Ascending aorta (tissue), 2 donors: ENCODE measurements around the gene KIR2DL3. TPM values are rescaled to one million over a fixed set of nuclear protein-coding genes. Genes with fewer than 3 reads are reported as not detected.
"Not testable (repeated sequence)": the region's sequence is repeated elsewhere in the genome, so short reads cannot be mapped to it uniquely, and the experiment has no call there.

Experiments
- DNase-seq, 2 donors: peaks; one replicate each; pipeline ENCODE4 v3.0.0-alpha.2; 2019; ENCODE audit warnings: low spot score in 2 of 2
- H3K27ac ChIP-seq, 2 donors: fragments of 200-600 bp; sonication (generic); one replicate each; pipeline ENCODE4 v1.5.1; 2016 to 2017; ENCODE audit warnings: mild to moderate bottlenecking in 1 of 2
- H3K27me3 ChIP-seq: fragments of 200-600 bp; sonication (generic); one replicate; pipeline ENCODE4 v1.5.1; 2017
- H3K36me3 ChIP-seq, 2 donors: fragments of 200-600 bp; sonication (generic); one replicate each; pipeline ENCODE4 v1.5.1; 2016
- H3K4me1 ChIP-seq, 2 donors: fragments of 200-600 bp; sonication (generic); one replicate each; pipeline ENCODE4 v1.5.1; 2016 to 2017; ENCODE audit warnings: mild to moderate bottlenecking in 1 of 2
- H3K4me3 ChIP-seq, 2 donors: fragments of 200-600 bp; sonication (generic); one replicate each; pipeline ENCODE4 v1.5.1; 2016 to 2017; ENCODE audit warnings: mild to moderate bottlenecking in 1 of 2
- H3K9me3 ChIP-seq, 2 donors: fragments of 200-600 bp; sonication (generic); one replicate each; pipeline ENCODE4 v1.5.1; 2016
- CTCF ChIP-seq, 3 experiments: fragments of 200-600 bp in 2 of 3; fragments of 450-650 bp in 1 of 3; sonication (generic) in 2 of 3; IDR thresholded peaks; one replicate each; pipeline ENCODE4 v1.5.1; 2016 to 2019; ENCODE audit warnings: antibody characterized with exemption in 3 of 3, mild to moderate bottlenecking in 1 of 3, moderate library complexity in 1 of 3
- intact Hi-C: fragments of 100-400 bp; cut with DNase I; formaldehyde crosslinking; loops from one replicate; pipeline ENCODE4 v1.15.1; 2023
- total RNA-seq: library from RNA; depleted of rRNA; stranded (reverse); fragments of >200 nt; gene quantifications from one replicate; pipeline ENCODE4 v1.1.0, GENCODE V29; 2016

Gene KIR2DL3
- total RNA-seq: not detected

GRCh38 chr19:54738306-54738705 lies at the start of gene KIR2DL3:
TSS of gene KIR2DL3 (plus strand) at chr19:54738513. CDS start at chr19:54738546, 33 bp downstream.
- H3K27ac ChIP-seq, intact Hi-C loops, H3K4me1 ChIP-seq, H3K9me3 ChIP-seq, H3K4me3 ChIP-seq, DNase-seq, H3K27me3 ChIP-seq, H3K36me3 ChIP-seq: not testable (repeated sequence)

GRCh38 chr19:54691582-54692297 lies 46.6 kb upstream of the KIR2DL3 start:
- H3K36me3 ChIP-seq: no peaks in the 10 kb centered on the region
- no peak for DNase-seq
- H3K4me1 ChIP-seq: no peaks in the 10 kb centered on the region
- intact Hi-C loops: no loop called here
- no peak for TF ChIP-seq CTCF (IDR thresholded peaks at IDR 0.05)
- no peak overlapping the region for H3K27ac ChIP-seq
- H3K9me3 ChIP-seq: no peaks in the 10 kb centered on the region
- no peaks in the 10 kb centered on the region for H3K27me3 ChIP-seq
- H3K4me3 ChIP-seq: no peak overlapping the region

- Histone ChIP-seq H3K27ac (no peak overlapping the region), H3K4me3 (no peak overlapping the region), H3K4me1 (no peaks in the 10 kb centered on the region), H3K36me3 (no peaks in the 10 kb centered on the region), H3K9me3 (no peaks in the 10 kb centered on the region), H3K27me3 (no peaks in the 10 kb centered on the region)
- no peak for DNase-seq
- no peak for TF ChIP-seq CTCF (IDR thresholded peaks at IDR 0.05)
- intact Hi-C loops: no loop called here
These were observed 46.1 kb upstream of the KIR2DL3 start for GRCh38 chr19:54692298-54692615.

- no peaks in the 10 kb centered on the region for H3K4me1 ChIP-seq
- no peaks in the 10 kb centered on the region for H3K36me3 ChIP-seq
- H3K27me3 ChIP-seq: no peaks in the 10 kb centered on the region
- no peak overlapping the region for H3K4me3 ChIP-seq
- intact Hi-C loops: no loop called here
- no peak overlapping the region for H3K27ac ChIP-seq
- no peak for TF ChIP-seq CTCF (IDR thresholded peaks at IDR 0.05)
- no peak for DNase-seq
- no peaks in the 10 kb centered on the region for H3K9me3 ChIP-seq
These were observed 43.7 kb upstream of the KIR2DL3 start for GRCh38 chr19:54694648-54695047.

- no peaks in the 10 kb centered on the region for H3K4me1 ChIP-seq
- no peak for TF ChIP-seq CTCF (IDR thresholded peaks at IDR 0.05)
- H3K27me3 ChIP-seq: no peaks in the 10 kb centered on the region
- H3K36me3 ChIP-seq: no peaks in the 10 kb centered on the region
- H3K4me3 ChIP-seq: no peak overlapping the region
- H3K27ac ChIP-seq: no peak overlapping the region
- no peak for DNase-seq
- intact Hi-C loops: no loop called here
- no peaks in the 10 kb centered on the region for H3K9me3 ChIP-seq
These were observed 42.2 kb upstream of the KIR2DL3 start for GRCh38 chr19:54696117-54696548.

- intact Hi-C loops: no loop called here
- TF ChIP-seq CTCF (IDR thresholded peaks at IDR 0.05): no peak
- no peak for DNase-seq
- Histone ChIP-seq H3K36me3 (no peaks in the 10 kb centered on the region), H3K4me3 (no peak overlapping the region), H3K9me3 (no peaks in the 10 kb centered on the region), H3K27ac (no peak overlapping the region), H3K27me3 (no peaks in the 10 kb centered on the region), H3K4me1 (no peaks in the 10 kb centered on the region)
These were observed 41.5 kb upstream of the KIR2DL3 start for GRCh38 chr19:54696766-54697165.

GRCh38 chr19:54697716-54698115 lies 40.6 kb upstream of the KIR2DL3 start:
- H3K4me1 ChIP-seq, DNase-seq, H3K27me3 ChIP-seq, H3K27ac ChIP-seq, H3K36me3 ChIP-seq, H3K9me3 ChIP-seq, intact Hi-C loops, H3K4me3 ChIP-seq: not testable (repeated sequence)
